ENCODE data around the gene GLYATL2. TPM values are rescaled to one million over a fixed set of nuclear protein-coding genes. Genes with fewer than 3 reads are reported as not detected.

GLYATL2 gene
- total and polyA plus RNA-seq, 7 experiments from 2014 or later, result not detected

GRCh38 chr11:58832056-58832645, 12.4 kb downstream of the GLYATL2 start:
- DNase-seq (no peak), ATAC-seq (no peak)
- H3K27ac Mint-ChIP-seq, result no peak overlapping the region
- H3K27me3 ChIP-seq (ENCODE audit: control insufficient read depth in 2 of 2, insufficient read depth in 2 of 2, low read length in 2 of 2), result no peaks in the 10 kb centered on the region
- H3K36me3 Mint-ChIP-seq, result no peaks in the 10 kb centered on the region
- no peaks in the 10 kb centered on the region for H3K4me1 ChIP-seq (ENCODE audit: control insufficient read depth in 2 of 2, insufficient read depth in 2 of 2, low read length in 2 of 2)
- no peak overlapping the region for H3K27ac ChIP-seq (ENCODE audit: low read depth, low read length)
- no peak overlapping the region for H3K4me3 ChIP-seq (ENCODE audit: low read length)
- no peaks in the 10 kb centered on the region for H3K9me3 ChIP-seq (ENCODE audit: control insufficient read depth in 2 of 3, low read length in 3 of 3)
- H3K4me1 Mint-ChIP-seq, result no peaks in the 10 kb centered on the region
- peaks cover 5 to 39% (median 30%) of the 10 kb centered on the region in 5 donors for H3K27me3 Mint-ChIP-seq
- no peak overlapping the region for H3K4me3 Mint-ChIP-seq
- CTCF ChIA-PET, result no interaction called here
- no peaks in the 10 kb centered on the region for H3K36me3 ChIP-seq (ENCODE audit: control insufficient read depth in 2 of 3, insufficient read depth in 3 of 3, low read length in 3 of 3)
- intact Hi-C loops (cut with micrococcal nuclease), result no loop called here
- POLR2A ChIA-PET, result no interaction called here
- H3K9me3 Mint-ChIP-seq, result peaks cover 0 to 10% (median 2%) of the 10 kb centered on the region in 11 donors

- Mint-ChIP-seq H3K9me3 (peaks cover 0 to 16% (median 2%) of the 10 kb centered on the region in 11 donors), H3K27ac (no peak overlapping the region), H3K4me1 (no peaks in the 10 kb centered on the region), H3K4me3 (no peak overlapping the region), H3K36me3 (no peaks in the 10 kb centered on the region), H3K27me3 (peaks cover 5 to 34% (median 24%) of the 10 kb centered on the region in 5 donors)
- no peaks in the 10 kb centered on the region for H3K9me3 ChIP-seq (ENCODE audit: control insufficient read depth in 2 of 3, low read length in 3 of 3)
- intact Hi-C loops (cut with micrococcal nuclease), result no loop called here
- H3K4me1 ChIP-seq (ENCODE audit: control insufficient read depth in 2 of 2, insufficient read depth in 2 of 2, low read length in 2 of 2), result no peaks in the 10 kb centered on the region
- H3K4me3 ChIP-seq (ENCODE audit: low read length), result no peak overlapping the region
- no peak for DNase-seq
- H3K27ac ChIP-seq (ENCODE audit: low read depth, low read length), result no peak overlapping the region
- no peaks in the 10 kb centered on the region for H3K27me3 ChIP-seq (ENCODE audit: control insufficient read depth in 2 of 2, insufficient read depth in 2 of 2, low read length in 2 of 2)
- ChIA-PET POLR2A (no interaction called here), CTCF (no interaction called here)
- no peak for ATAC-seq
- no peaks in the 10 kb centered on the region for H3K36me3 ChIP-seq (ENCODE audit: control insufficient read depth in 2 of 3, insufficient read depth in 3 of 3, low read length in 3 of 3)
Measured at GRCh38 chr11:58830673-58831301, 13.7 kb downstream of the GLYATL2 start.

GRCh38 chr11:58829786-58830185, 14.7 kb downstream of the GLYATL2 start:
- H3K9me3 Mint-ChIP-seq, result peaks cover 0 to 26% (median 9%) of the 10 kb centered on the region in 11 donors
- peaks cover 5 to 28% (median 19%) of the 10 kb centered on the region in 5 donors for H3K27me3 Mint-ChIP-seq
- Histone ChIP-seq H3K27ac (ENCODE audit: low read depth, low read length) (no peak overlapping the region), H3K4me3 (ENCODE audit: low read length) (no peak overlapping the region), H3K4me1 (ENCODE audit: control insufficient read depth in 2 of 2, insufficient read depth in 2 of 2, low read length in 2 of 2) (no peaks in the 10 kb centered on the region), H3K27me3 (ENCODE audit: control insufficient read depth in 2 of 2, insufficient read depth in 2 of 2, low read length in 2 of 2) (no peaks in the 10 kb centered on the region), H3K36me3 (ENCODE audit: control insufficient read depth in 2 of 3, insufficient read depth in 3 of 3, low read length in 3 of 3) (no peaks in the 10 kb centered on the region), H3K9me3 (ENCODE audit: control insufficient read depth in 2 of 3, low read length in 3 of 3) (no peaks in the 10 kb centered on the region)
- H3K27ac Mint-ChIP-seq, result no peak overlapping the region
- H3K4me3 Mint-ChIP-seq, result no peak overlapping the region
- no peaks in the 10 kb centered on the region for H3K4me1 Mint-ChIP-seq
- intact Hi-C loops (cut with micrococcal nuclease), result no loop called here
- ChIA-PET CTCF (no interaction called here), POLR2A (no interaction called here)
- H3K36me3 Mint-ChIP-seq, result peaks cover 0 to 4% (median 0%) of the 10 kb centered on the region in 5 donors
- ATAC-seq (no peak), DNase-seq (no peak)

- no peak overlapping the region for H3K4me3 Mint-ChIP-seq
- Histone ChIP-seq H3K4me1 (ENCODE audit: control insufficient read depth in 2 of 2, insufficient read depth in 2 of 2, low read length in 2 of 2) (no peaks in the 10 kb centered on the region), H3K4me3 (ENCODE audit: low read length) (no peak overlapping the region), H3K27me3 (ENCODE audit: control insufficient read depth in 2 of 2, insufficient read depth in 2 of 2, low read length in 2 of 2) (peaks cover 0 to 4% of the 10 kb centered on the region in 2 donors), H3K9me3 (ENCODE audit: control insufficient read depth in 2 of 3, low read length in 3 of 3) (peaks cover 0 to 7% (median 0%) of the 10 kb centered on the region in 3 experiments), H3K27ac (ENCODE audit: low read depth, low read length) (no peak overlapping the region), H3K36me3 (ENCODE audit: control insufficient read depth in 2 of 3, insufficient read depth in 3 of 3, low read length in 3 of 3) (no peaks in the 10 kb centered on the region)
- ATAC-seq (no peak), DNase-seq (no peak)
- peaks cover 0 to 40% (median 18%) of the 10 kb centered on the region in 11 donors for H3K9me3 Mint-ChIP-seq
- ChIA-PET POLR2A (no interaction called here), CTCF (interaction anchor here (0.6 kb wide), 1 partner anchor 105 kb away, joined by 3 read pairs; no protein-coding TSS in a partner anchor)
- H3K36me3 Mint-ChIP-seq, result peaks cover 0 to 10% (median 0%) of the 10 kb centered on the region in 5 donors
- intact Hi-C loops (cut with micrococcal nuclease), result no loop called here
- no peak overlapping the region for H3K27ac Mint-ChIP-seq
- peaks cover 0 to 40% (median 33%) of the 10 kb centered on the region in 5 donors for H3K27me3 Mint-ChIP-seq
- no peaks in the 10 kb centered on the region for H3K4me1 Mint-ChIP-seq
Measured at GRCh38 chr11:58813693-58814092, 30.8 kb downstream of the GLYATL2 start.

GRCh38 chr11:58811499-58811898, 33.0 kb downstream of the GLYATL2 start:
- ATAC-seq, result no peak

GRCh38 chr11:58807343-58807742, 37.2 kb downstream of the GLYATL2 start:
- Mint-ChIP-seq H3K9me3 (peaks cover 0 to 1% (median 0%) of the 10 kb centered on the region in 11 donors), H3K27me3 (peaks cover 0 to 37% (median 28%) of the 10 kb centered on the region in 5 donors), H3K36me3 (no peaks in the 10 kb centered on the region), H3K4me3 (no peak overlapping the region), H3K4me1 (no peaks in the 10 kb centered on the region), H3K27ac (no peak overlapping the region)
- Histone ChIP-seq H3K27ac (ENCODE audit: low read depth, low read length) (no peak overlapping the region), H3K4me3 (ENCODE audit: low read length) (no peak overlapping the region), H3K4me1 (ENCODE audit: control insufficient read depth in 2 of 2, insufficient read depth in 2 of 2, low read length in 2 of 2) (no peaks in the 10 kb centered on the region), H3K9me3 (ENCODE audit: control insufficient read depth in 2 of 3, low read length in 3 of 3) (no peaks in the 10 kb centered on the region), H3K36me3 (ENCODE audit: control insufficient read depth in 2 of 3, insufficient read depth in 3 of 3, low read length in 3 of 3) (no peaks in the 10 kb centered on the region), H3K27me3 (ENCODE audit: control insufficient read depth in 2 of 2, insufficient read depth in 2 of 2, low read length in 2 of 2) (no peaks in the 10 kb centered on the region)
- ATAC-seq (no peak), DNase-seq (no peak)
- intact Hi-C loops (cut with micrococcal nuclease), result no loop called here
- ChIA-PET CTCF (interaction anchor here (0.6 kb wide), 1 partner anchor 522 kb away, joined by 3 read pairs; no protein-coding TSS in a partner anchor), POLR2A (no interaction called here)

More at GRCh38 chr11:58811499-58811898, 33.0 kb downstream of the GLYATL2 start:
- H3K4me1 Mint-ChIP-seq, result no peaks in the 10 kb centered on the region
- Histone ChIP-seq H3K27ac (ENCODE audit: low read depth, low read length) (no peak overlapping the region), H3K36me3 (ENCODE audit: control insufficient read depth in 2 of 3, insufficient read depth in 3 of 3, low read length in 3 of 3) (no peaks in the 10 kb centered on the region), H3K27me3 (ENCODE audit: control insufficient read depth in 2 of 2, insufficient read depth in 2 of 2, low read length in 2 of 2) (peaks cover 0 to 4% of the 10 kb centered on the region in 2 donors), H3K9me3 (ENCODE audit: control insufficient read depth in 2 of 3, low read length in 3 of 3) (peaks cover 0 to 7% (median 0%) of the 10 kb centered on the region in 3 experiments), H3K4me1 (ENCODE audit: control insufficient read depth in 2 of 2, insufficient read depth in 2 of 2, low read length in 2 of 2) (no peaks in the 10 kb centered on the region), H3K4me3 (ENCODE audit: low read length) (no peak overlapping the region)
- H3K27me3 Mint-ChIP-seq, result peaks cover 0 to 46% (median 36%) of the 10 kb centered on the region in 5 donors
- CTCF ChIA-PET, result no interaction called here
- DNase-seq, result no peak
- H3K27ac Mint-ChIP-seq, result no peak overlapping the region
- no peak overlapping the region for H3K4me3 Mint-ChIP-seq
- POLR2A ChIA-PET, result no interaction called here
- peaks cover 0 to 3% (median 0%) of the 10 kb centered on the region in 5 donors for H3K36me3 Mint-ChIP-seq
- peaks cover 0 to 24% (median 14%) of the 10 kb centered on the region in 11 donors for H3K9me3 Mint-ChIP-seq
- intact Hi-C loops (cut with micrococcal nuclease), result no loop called here

GRCh38 chr11:58805065-58805464, 39.4 kb downstream of the GLYATL2 start:
- Histone ChIP-seq H3K27ac (ENCODE audit: low read depth, low read length) (no peak overlapping the region), H3K4me3 (ENCODE audit: low read length) (no peak overlapping the region), H3K27me3 (ENCODE audit: control insufficient read depth in 2 of 2, insufficient read depth in 2 of 2, low read length in 2 of 2) (no peaks in the 10 kb centered on the region), H3K36me3 (ENCODE audit: control insufficient read depth in 2 of 3, insufficient read depth in 3 of 3, low read length in 3 of 3) (no peaks in the 10 kb centered on the region), H3K9me3 (ENCODE audit: control insufficient read depth in 2 of 3, low read length in 3 of 3) (no peaks in the 10 kb centered on the region), H3K4me1 (ENCODE audit: control insufficient read depth in 2 of 2, insufficient read depth in 2 of 2, low read length in 2 of 2) (no peaks in the 10 kb centered on the region)
- no peak overlapping the region for H3K27ac Mint-ChIP-seq
- no peaks in the 10 kb centered on the region for H3K4me1 Mint-ChIP-seq
- ATAC-seq (no peak), DNase-seq (no peak)
- ChIA-PET CTCF (no interaction called here), POLR2A (no interaction called here)
- H3K9me3 Mint-ChIP-seq, result peaks cover 0 to 4% (median 0%) of the 10 kb centered on the region in 11 donors
- intact Hi-C loops (cut with micrococcal nuclease), result no loop called here
- no peak overlapping the region for H3K4me3 Mint-ChIP-seq
- peaks cover 3 to 29% (median 24%) of the 10 kb centered on the region in 5 donors for H3K27me3 Mint-ChIP-seq
- no peaks in the 10 kb centered on the region for H3K36me3 Mint-ChIP-seq
